ENCODE results near the gene POLRMT. TPM values are rescaled to one million over a fixed set of nuclear protein-coding genes. Genes with fewer than 3 reads are reported as not detected.

POLRMT gene
- polyA plus RNA-seq, 1 of the 3 experiments (the other 2 are of a cell fraction): 38.2 TPM

DNA sequence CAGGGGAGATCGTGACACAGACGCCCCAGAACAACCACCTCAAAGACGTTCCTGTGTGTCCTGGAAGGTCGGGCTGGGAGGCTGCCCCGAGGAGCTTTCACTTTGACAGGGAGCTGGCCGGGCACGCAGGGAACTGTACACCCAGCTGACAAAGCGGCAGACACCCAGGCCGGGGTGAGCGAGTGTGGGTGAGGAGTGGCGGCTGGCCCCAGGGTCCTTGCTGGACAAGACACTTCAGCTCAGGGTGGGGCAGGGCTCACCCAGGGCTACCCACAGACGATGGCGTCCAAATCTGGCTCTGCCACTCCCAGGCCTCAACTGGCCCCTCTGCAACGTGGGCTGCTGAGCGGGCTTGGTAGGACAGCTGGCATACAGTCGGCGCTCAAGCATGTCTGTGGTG, 8.4 kb upstream of the POLRMT start:
- DNase-seq: no peak
- no peaks in the 10 kb centered on the region for H3K27me3 ChIP-seq (ENCODE audit: insufficient read depth)
- no peak overlapping the region for H3K4me3 ChIP-seq (ENCODE audit: low read depth in 2 of 2, low read length in 1 of 2)
- H2AFZ ChIP-seq (ENCODE audit: low read depth): no peak overlapping the region
- peaks cover 0 to 8% of the 10 kb centered on the region in 2 experiments; a peak in 1 of 4 replicates for H3K4me1 ChIP-seq (ENCODE audit: control insufficient read depth in 1 of 2, insufficient read depth in 2 of 2, low read depth in 1 of 2, low read length in 1 of 2)
- H3K9ac ChIP-seq: no peak overlapping the region
- H4K20me1 ChIP-seq (ENCODE audit: insufficient read depth): no peaks in the 10 kb centered on the region
- peaks cover 0 to 22% of the 10 kb centered on the region in 2 experiments for H3K36me3 ChIP-seq (replicated peaks in 1 of 2; ENCODE audit: control insufficient read depth in 1 of 2, insufficient read depth in 2 of 2, low read length in 1 of 2)
- H3K27ac ChIP-seq (ENCODE audit: low read depth in 2 of 2, low read length in 1 of 2): no peak overlapping the region
- no peak overlapping the region for H3K4me2 ChIP-seq
- WGBS (ENCODE audit: low lambda C conversion rate): 87% methylated on average over 7 of the region's 17 CpGs
- TF ChIP-seq GABPA (IDR thresholded peaks at IDR 0.05; ENCODE audit: low read depth): no peak
- no peak for TF ChIP-seq MXI1 (IDR thresholded peaks at IDR 0.05; ENCODE audit: low read depth, low read length)
- no peak for TF ChIP-seq YY1 (IDR thresholded peaks at IDR 0.05; ENCODE audit: low read depth)
- TF ChIP-seq, protein P1, sequence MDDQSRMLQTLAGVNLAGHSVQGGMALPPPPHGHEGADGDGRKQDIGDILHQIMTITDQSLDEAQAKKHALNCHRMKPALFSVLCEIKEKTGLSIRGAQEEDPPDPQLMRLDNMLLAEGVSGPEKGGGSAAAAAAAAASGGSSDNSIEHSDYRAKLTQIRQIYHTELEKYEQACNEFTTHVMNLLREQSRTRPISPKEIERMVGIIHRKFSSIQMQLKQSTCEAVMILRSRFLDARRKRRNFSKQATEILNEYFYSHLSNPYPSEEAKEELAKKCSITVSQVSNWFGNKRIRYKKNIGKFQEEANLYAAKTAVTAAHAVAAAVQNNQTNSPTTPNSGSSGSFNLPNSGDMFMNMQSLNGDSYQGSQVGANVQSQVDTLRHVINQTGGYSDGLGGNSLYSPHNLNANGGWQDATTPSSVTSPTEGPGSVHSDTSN (IDR thresholded peaks at IDR 0.05): no peak
- TF ChIP-seq NRF1 (IDR thresholded peaks at IDR 0.05; ENCODE audit: low read depth, low read length): no peak
- TF ChIP-seq, protein P2, sequence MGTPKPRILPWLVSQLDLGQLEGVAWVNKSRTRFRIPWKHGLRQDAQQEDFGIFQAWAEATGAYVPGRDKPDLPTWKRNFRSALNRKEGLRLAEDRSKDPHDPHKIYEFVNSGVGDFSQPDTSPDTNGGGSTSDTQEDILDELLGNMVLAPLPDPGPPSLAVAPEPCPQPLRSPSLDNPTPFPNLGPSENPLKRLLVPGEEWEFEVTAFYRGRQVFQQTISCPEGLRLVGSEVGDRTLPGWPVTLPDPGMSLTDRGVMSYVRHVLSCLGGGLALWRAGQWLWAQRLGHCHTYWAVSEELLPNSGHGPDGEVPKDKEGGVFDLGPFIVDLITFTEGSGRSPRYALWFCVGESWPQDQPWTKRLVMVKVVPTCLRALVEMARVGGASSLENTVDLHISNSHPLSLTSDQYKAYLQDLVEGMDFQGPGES (IDR thresholded peaks at IDR 0.05; ENCODE audit: low read depth, low read length): no peak
- no peak for TF ChIP-seq SIN3A (IDR thresholded peaks at IDR 0.05; ENCODE audit: borderline replicate concordance, low read depth, low read length)
- no peak for TF ChIP-seq TEAD4 (IDR thresholded peaks at IDR 0.05; ENCODE audit: borderline replicate concordance, insufficient read depth)
- TF ChIP-seq, protein P3, sequence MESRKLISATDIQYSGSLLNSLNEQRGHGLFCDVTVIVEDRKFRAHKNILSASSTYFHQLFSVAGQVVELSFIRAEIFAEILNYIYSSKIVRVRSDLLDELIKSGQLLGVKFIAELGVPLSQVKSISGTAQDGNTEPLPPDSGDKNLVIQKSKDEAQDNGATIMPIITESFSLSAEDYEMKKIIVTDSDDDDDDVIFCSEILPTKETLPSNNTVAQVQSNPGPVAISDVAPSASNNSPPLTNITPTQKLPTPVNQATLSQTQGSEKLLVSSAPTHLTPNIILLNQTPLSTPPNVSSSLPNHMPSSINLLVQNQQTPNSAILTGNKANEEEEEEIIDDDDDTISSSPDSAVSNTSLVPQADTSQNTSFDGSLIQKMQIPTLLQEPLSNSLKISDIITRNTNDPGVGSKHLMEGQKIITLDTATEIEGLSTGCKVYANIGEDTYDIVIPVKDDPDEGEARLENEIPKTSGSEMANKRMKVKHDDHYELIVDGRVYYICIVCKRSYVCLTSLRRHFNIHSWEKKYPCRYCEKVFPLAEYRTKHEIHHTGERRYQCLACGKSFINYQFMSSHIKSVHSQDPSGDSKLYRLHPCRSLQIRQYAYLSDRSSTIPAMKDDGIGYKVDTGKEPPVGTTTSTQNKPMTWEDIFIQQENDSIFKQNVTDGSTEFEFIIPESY (IDR thresholded peaks at IDR 0.05; ENCODE audit: borderline replicate concordance, low read depth): no peak
- TF ChIP-seq GATA2 (CRISPR knock-in tag; IDR thresholded peaks at IDR 0.05): no peak
- TF ChIP-seq TAF1 (IDR thresholded peaks at IDR 0.05; ENCODE audit: borderline replicate concordance, low read depth, low read length): no peak
- no peaks in the 10 kb centered on the region for H3K9me3 ChIP-seq
- POLR2A ChIA-PET: no interaction called here
- H3K79me2 ChIP-seq (ENCODE audit: insufficient read depth): no peaks in the 10 kb centered on the region
- CTCF ChIA-PET: interaction anchor here (1.0 to 1.3 kb wide), 2 partner anchors 58 to 92 kb away, joined by 3 to 4 read pairs; no protein-coding TSS in a partner anchor
- H3K9me2 ChIP-seq: no peaks in the 10 kb centered on the region
- H3F3A ChIP-seq (replicated peaks; ENCODE audit: insufficient read depth): no peaks in the 10 kb centered on the region

DNA sequence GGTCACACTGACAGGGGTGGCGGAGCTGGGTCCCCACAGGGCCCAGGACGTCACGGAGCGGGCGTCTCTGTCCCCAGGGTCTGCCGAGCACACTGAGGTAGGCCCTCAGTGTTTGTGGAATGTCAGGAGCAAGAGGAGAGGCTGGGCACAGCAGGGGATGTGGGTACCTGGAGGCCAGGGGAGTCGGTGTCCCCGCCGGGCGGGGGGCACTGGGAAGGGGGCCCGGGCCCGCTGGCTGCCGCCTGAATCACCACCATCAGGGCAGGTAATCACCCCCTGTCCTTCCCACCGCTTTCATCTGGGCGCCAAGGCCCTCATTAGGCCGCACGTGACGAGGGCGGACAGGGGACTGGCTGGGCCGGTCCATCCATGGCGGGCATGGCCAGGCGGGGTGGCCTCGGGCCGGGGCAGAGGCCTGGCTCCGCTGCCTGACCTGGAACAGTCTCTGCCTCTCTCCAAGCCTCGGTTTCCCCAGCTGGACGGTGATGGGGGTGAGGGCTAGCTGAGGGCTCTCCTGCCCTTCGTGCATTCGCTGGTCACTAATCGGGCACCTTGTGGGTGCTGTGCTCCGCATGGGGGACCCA, 7.4 kb upstream of the POLRMT start:
- ChIA-PET CTCF (no interaction called here), POLR2A (no interaction called here)
- no peak overlapping the region for H3K4me3 ChIP-seq (ENCODE audit: low read depth in 2 of 2, low read length in 1 of 2)
- H2AFZ ChIP-seq (ENCODE audit: low read depth): no peak overlapping the region
- 85% methylated on average over 4 of the region's 31 CpGs for WGBS (ENCODE audit: low lambda C conversion rate)
- H3K9ac ChIP-seq: no peak overlapping the region
- H3K9me2 ChIP-seq: no peaks in the 10 kb centered on the region
- DNase-seq: no peak
- H3K27me3 ChIP-seq (ENCODE audit: insufficient read depth): no peaks in the 10 kb centered on the region
- H3F3A ChIP-seq (replicated peaks; ENCODE audit: insufficient read depth): no peaks in the 10 kb centered on the region
- peaks cover 0 to 12% of the 10 kb centered on the region in 2 experiments for H3K36me3 ChIP-seq (replicated peaks in 1 of 2; ENCODE audit: control insufficient read depth in 1 of 2, insufficient read depth in 2 of 2, low read length in 1 of 2)
- H3K79me2 ChIP-seq (ENCODE audit: insufficient read depth): no peaks in the 10 kb centered on the region
- no peaks in the 10 kb centered on the region for H3K9me3 ChIP-seq
- no peak overlapping the region for H3K4me2 ChIP-seq
- H3K27ac ChIP-seq (ENCODE audit: low read depth in 2 of 2, low read length in 1 of 2): no peak overlapping the region
- H4K20me1 ChIP-seq (ENCODE audit: insufficient read depth): no peaks in the 10 kb centered on the region
- H3K4me1 ChIP-seq (ENCODE audit: control insufficient read depth in 1 of 2, insufficient read depth in 2 of 2, low read depth in 1 of 2, low read length in 1 of 2): peaks cover 0 to 8% of the 10 kb centered on the region in 2 experiments; a peak in 1 of 4 replicates
- TF ChIP-seq SMC3 (IDR thresholded peaks at IDR 0.05; ENCODE audit: low read depth, low read length) (no peak), TEAD4 (IDR thresholded peaks at IDR 0.05; ENCODE audit: borderline replicate concordance, insufficient read depth) (no peak), MXI1 (IDR thresholded peaks at IDR 0.05; ENCODE audit: low read depth, low read length) (no peak), JUND (IDR thresholded peaks at IDR 0.05) (no peak), SIN3A (IDR thresholded peaks at IDR 0.05; ENCODE audit: borderline replicate concordance, low read depth, low read length) (no peak)
- TF ChIP-seq, protein P4, sequence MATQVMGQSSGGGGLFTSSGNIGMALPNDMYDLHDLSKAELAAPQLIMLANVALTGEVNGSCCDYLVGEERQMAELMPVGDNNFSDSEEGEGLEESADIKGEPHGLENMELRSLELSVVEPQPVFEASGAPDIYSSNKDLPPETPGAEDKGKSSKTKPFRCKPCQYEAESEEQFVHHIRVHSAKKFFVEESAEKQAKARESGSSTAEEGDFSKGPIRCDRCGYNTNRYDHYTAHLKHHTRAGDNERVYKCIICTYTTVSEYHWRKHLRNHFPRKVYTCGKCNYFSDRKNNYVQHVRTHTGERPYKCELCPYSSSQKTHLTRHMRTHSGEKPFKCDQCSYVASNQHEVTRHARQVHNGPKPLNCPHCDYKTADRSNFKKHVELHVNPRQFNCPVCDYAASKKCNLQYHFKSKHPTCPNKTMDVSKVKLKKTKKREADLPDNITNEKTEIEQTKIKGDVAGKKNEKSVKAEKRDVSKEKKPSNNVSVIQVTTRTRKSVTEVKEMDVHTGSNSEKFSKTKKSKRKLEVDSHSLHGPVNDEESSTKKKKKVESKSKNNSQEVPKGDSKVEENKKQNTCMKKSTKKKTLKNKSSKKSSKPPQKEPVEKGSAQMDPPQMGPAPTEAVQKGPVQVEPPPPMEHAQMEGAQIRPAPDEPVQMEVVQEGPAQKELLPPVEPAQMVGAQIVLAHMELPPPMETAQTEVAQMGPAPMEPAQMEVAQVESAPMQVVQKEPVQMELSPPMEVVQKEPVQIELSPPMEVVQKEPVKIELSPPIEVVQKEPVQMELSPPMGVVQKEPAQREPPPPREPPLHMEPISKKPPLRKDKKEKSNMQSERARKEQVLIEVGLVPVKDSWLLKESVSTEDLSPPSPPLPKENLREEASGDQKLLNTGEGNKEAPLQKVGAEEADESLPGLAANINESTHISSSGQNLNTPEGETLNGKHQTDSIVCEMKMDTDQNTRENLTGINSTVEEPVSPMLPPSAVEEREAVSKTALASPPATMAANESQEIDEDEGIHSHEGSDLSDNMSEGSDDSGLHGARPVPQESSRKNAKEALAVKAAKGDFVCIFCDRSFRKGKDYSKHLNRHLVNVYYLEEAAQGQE (IDR thresholded peaks at IDR 0.05; ENCODE audit: low read depth, low read length): no peak
- TF ChIP-seq, protein P3 (IDR thresholded peaks at IDR 0.05; ENCODE audit: borderline replicate concordance, low read depth): no peak
- TF ChIP-seq, protein P5, sequence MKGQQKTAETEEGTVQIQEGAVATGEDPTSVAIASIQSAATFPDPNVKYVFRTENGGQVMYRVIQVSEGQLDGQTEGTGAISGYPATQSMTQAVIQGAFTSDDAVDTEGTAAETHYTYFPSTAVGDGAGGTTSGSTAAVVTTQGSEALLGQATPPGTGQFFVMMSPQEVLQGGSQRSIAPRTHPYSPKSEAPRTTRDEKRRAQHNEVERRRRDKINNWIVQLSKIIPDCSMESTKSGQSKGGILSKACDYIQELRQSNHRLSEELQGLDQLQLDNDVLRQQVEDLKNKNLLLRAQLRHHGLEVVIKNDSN (IDR thresholded peaks at IDR 0.05; ENCODE audit: borderline replicate concordance, low read depth): no peak

Measured in SK-N-SH (cell line).